GM12878 (cell line): ENCODE results near the gene OR4D1. TPM values are rescaled to one million over a fixed set of nuclear protein-coding genes. Genes with fewer than 3 reads are reported as not detected.

Experiments
- ATAC-seq: fragments of 200-7000 bp; cut with Tn5 transposase; 3 replicates; pipeline ENCODE4 v1.9.1; 2020; ENCODE audit warnings: mild to moderate bottlenecking, moderate library complexity
- BruUV-seq: library from RNA; stranded (reverse); fragments of 400-500 nt; replicated peaks from 2 replicates; lab custom pipeline; 2021; lab: Mats Ljungman, UMichigan
- CTCF ChIA-PET: fragments of 300-600 bp; sonication (Branson Sonifier 250); formaldehyde crosslinking; extraction: SDS; loops from one replicate; lab custom pipeline; 2021; ENCODE audit warnings: inconsistent platforms; lab: Yijun Ruan, JAX
- POLR2A ChIA-PET: fragments of 350-600 bp; formaldehyde crosslinking; extraction: SDS; loops from one replicate; lab custom pipeline; 2021; ENCODE audit warnings: inconsistent platforms; lab: Charles Lee
- RAD21 ChIA-PET: fragments of 300-600 bp; sonication (Branson Sonifier 250); formaldehyde crosslinking; loops from one replicate; lab custom pipeline; 2023; ENCODE audit warnings: antibody characterized with exemption; ENCODE audit not compliant: unreplicated experiment; lab: Charles Lee
- SMC1A ChIA-PET: fragments of 300-600 bp; sonication (Branson Sonifier 250); formaldehyde crosslinking; loops from one replicate; lab custom pipeline; 2023; ENCODE audit not compliant: unreplicated experiment, uncharacterized antibody; lab: Charles Lee
- DNase-seq: peaks from one replicate; pipeline ENCODE4 v3.0.0-alpha.2; 2011; ENCODE audit warnings: low read depth, low spot score
- FAIRE-seq: peaks from 3 replicates; lab custom pipeline; 2011; peaks lifted over from hg19 to GRCh38; lab: Jason Lieb, UNC
- H2AFZ ChIP-seq: 2 replicates; pipeline ENCODE4 v1.6.0; 2011; ENCODE audit warnings: low read depth, low read length, control low read depth; ENCODE audit not compliant: control insufficient read depth
- H3K27ac ChIP-seq: 2 replicates; pipeline ENCODE4 v1.5.1; 2011; ENCODE audit warnings: control low read depth; ENCODE audit not compliant: control insufficient read depth, insufficient read depth
- H3K27me3 ChIP-seq, 2 experiments: replicated peaks in 1 of 2; 2 replicates each; pipeline versions ENCODE4 v1.6.0 to v1.6.1; 2011; ENCODE audit warnings: low read length in 1 of 2; ENCODE audit not compliant: control insufficient read depth in 2 of 2, insufficient read depth in 2 of 2
- H3K36me3 ChIP-seq, 2 experiments: 2 replicates each; pipeline ENCODE4 v1.5.1; 2011; ENCODE audit warnings: low read length in 1 of 2; ENCODE audit not compliant: control insufficient read depth in 2 of 2, insufficient read depth in 2 of 2
- H3K4me1 ChIP-seq: 2 replicates; pipeline ENCODE4 v1.6.1; 2011; ENCODE audit warnings: mild to moderate bottlenecking, low read length, moderate library complexity, mixed read lengths; ENCODE audit not compliant: control insufficient read depth, insufficient read depth
- H3K4me2 ChIP-seq: 2 replicates; pipeline ENCODE4 v1.6.0; 2011; ENCODE audit warnings: control low read depth; ENCODE audit not compliant: control insufficient read depth, insufficient read depth
- H3K4me3 ChIP-seq: fragments of 200-600 bp; sonication (generic); 2 replicates; pipeline ENCODE4 v1.5.1; 2016
- H3K79me2 ChIP-seq: 2 replicates; pipeline ENCODE4 v1.6.0; 2011; ENCODE audit warnings: low read length; ENCODE audit not compliant: control insufficient read depth, insufficient read depth
- H3K9ac ChIP-seq: 2 replicates; pipeline ENCODE4 v1.8.0; 2011; ENCODE audit warnings: low read length, control low read depth, mixed read lengths; ENCODE audit not compliant: control insufficient read depth, insufficient read depth
- H3K9me3 ChIP-seq: replicated peaks from 3 replicates; pipeline ENCODE4 v1.5.1; 2011; ENCODE audit warnings: mild to moderate bottlenecking, low read length; ENCODE audit not compliant: control insufficient read depth, insufficient read depth
- H4K20me1 ChIP-seq: 2 replicates; pipeline ENCODE4 v1.6.0; 2011; ENCODE audit not compliant: control insufficient read depth, insufficient read depth
- CBX5 ChIP-seq: sonication (generic); IDR thresholded peaks from 2 replicates; pipeline ENCODE4 v1.6.1; 2016; ENCODE audit warnings: low read depth, moderate library complexity, mild to moderate bottlenecking, inconsistent platforms
- E2F4 ChIP-seq: IDR thresholded peaks from 2 replicates; pipeline ENCODE4 v1.6.1; 2012; ENCODE audit warnings: low read depth, low read length, improper control_type of control experiment
- ETV6 ChIP-seq, 2 experiments: fragments of 450-650 bp in 1 of 2; IDR thresholded peaks in 1 of 2; conservative IDR thresholded peaks in 1 of 2; 2 replicates each; pipeline ENCODE4 v1.6.1; 2014; ENCODE audit warnings: antibody characterized with exemption in 1 of 2, borderline replicate concordance in 1 of 2, low read depth in 1 of 2, mild to moderate bottlenecking in 1 of 2, moderate library complexity in 1 of 2
- GATAD2B ChIP-seq: fragments of 450-650 bp; conservative IDR thresholded peaks from 2 replicates; pipeline ENCODE4 v1.6.1; 2017; ENCODE audit warnings: low read depth, mild to moderate bottlenecking, moderate library complexity
- MYC ChIP-seq: IDR thresholded peaks from 2 replicates; pipeline ENCODE4 v1.6.1; 2011; ENCODE audit warnings: mild to moderate bottlenecking, low read length, moderate library complexity, inconsistent platforms; ENCODE audit not compliant: insufficient read depth, insufficient replicate concordance, insufficient read length, severe bottlenecking
- PML ChIP-seq: IDR thresholded peaks from 2 replicates; pipeline ENCODE4 v1.6.1; 2012; ENCODE audit warnings: low read length, inconsistent platforms
- RB1 ChIP-seq: fragments of 450-650 bp; formaldehyde crosslinking; IDR thresholded peaks from 2 replicates; pipeline ENCODE4 v1.6.1; 2017; ENCODE audit warnings: mild to moderate bottlenecking, borderline replicate concordance
- SIN3A ChIP-seq: IDR thresholded peaks from 2 replicates; pipeline ENCODE4 v1.6.1; 2012; ENCODE audit warnings: low read depth, low read length, improper control_type of control experiment
- SMAD1 ChIP-seq: fragments of 450-650 bp; IDR thresholded peaks from 2 replicates; pipeline ENCODE4 v1.6.1; 2018; ENCODE audit warnings: mild to moderate bottlenecking, low read depth; ENCODE audit not compliant: partially characterized antibody
- STAT3 ChIP-seq: IDR thresholded peaks from 2 replicates; pipeline ENCODE4 v1.6.1; 2011; ENCODE audit warnings: low read depth, low read length, improper control_type of control experiment
- WGBS: methylation state at CpG from one replicate; pipeline ENCODE4 v1.1.6; 2016; ENCODE audit warnings: low lambda C conversion rate; ENCODE audit not compliant: insufficient replicate concordance, insufficient coverage; ENCODE audit errors: missing lambda C conversion rate; 5-methylcytosine and 5-hydroxymethylcytosine counted together
- in situ Hi-C: fragments of 300-500 bp; cut with MboI; formaldehyde crosslinking; loops from 9 replicates; pipeline ENCODE4 v1.14.3; 2018; ENCODE audit warnings: mixed read lengths
- intact Hi-C: fragments of 100-400 bp; cut with micrococcal nuclease; formaldehyde crosslinking; loops from one replicate; pipeline ENCODE4 v1.14.2; 2022; ENCODE audit not compliant: unreplicated experiment
- polyA plus RNA-seq, 11 experiments: library from polyadenylated mRNA; depleted of rRNA in 4 of 11; unstranded in 6 of 11; stranded (reverse) in 5 of 11; fragments of >200 nt; fragmentation: Nextera tagmentation in 4 of 11; fragmentation: Illumina TruSeq in 1 of 11; extraction: Ambion mirVana in 4 of 11; extraction: Trizol in 1 of 11; gene quantifications; 1 replicate in 1 of 11; 2 replicates in 10 of 11; pipeline versions ENCODE4 v1.2.1 to v1.2.3, GENCODE V29; 2011 to 2016; ENCODE audit warnings: inconsistent platforms in 2 of 11, missing spikeins in 2 of 11, low read depth in 1 of 11
- total RNA-seq, 4 experiments: library from RNA; depleted of rRNA in 3 of 4; stranded (reverse); fragments of >200 nt in 3 of 4; fragmentation: Illumina TruSeq in 1 of 4; extraction: Trizol in 1 of 4; gene quantifications; 2 replicates each; pipeline versions ENCODE4 v1.2.1 to v1.2.3, GENCODE V29; 2013 to 2021
- TF ChIP-seq, protein P1 (sequence below): fragments of 450-650 bp; IDR thresholded peaks from 2 replicates; pipeline ENCODE4 v1.6.1; 2016; ENCODE audit warnings: mild to moderate bottlenecking, moderate library complexity, borderline replicate concordance
- TF ChIP-seq, protein P2 (sequence below): IDR thresholded peaks from 2 replicates; pipeline ENCODE4 v1.6.1; 2011; ENCODE audit warnings: borderline replicate concordance, low read depth, mild to moderate bottlenecking, moderate library complexity, mixed read lengths, low read length; ENCODE audit not compliant: insufficient read depth; ENCODE audit errors: extremely low read length
- TF ChIP-seq, protein P3 (sequence below): fragments of 150-350 bp; IDR thresholded peaks from 2 replicates; pipeline ENCODE4 v1.6.1; 2016; ENCODE audit warnings: low read depth, low read length
- TF ChIP-seq, protein P4 (sequence below): IDR thresholded peaks from 2 replicates; pipeline ENCODE4 v1.6.1; 2012; ENCODE audit warnings: low read depth, low read length, improper control_type of control experiment

OR4D1 gene
- total and polyA plus RNA-seq, 10 of the 15 experiments (the other 5 are each of a cell fraction or from before 2014, with no cell fraction given): not detected

DNA sequence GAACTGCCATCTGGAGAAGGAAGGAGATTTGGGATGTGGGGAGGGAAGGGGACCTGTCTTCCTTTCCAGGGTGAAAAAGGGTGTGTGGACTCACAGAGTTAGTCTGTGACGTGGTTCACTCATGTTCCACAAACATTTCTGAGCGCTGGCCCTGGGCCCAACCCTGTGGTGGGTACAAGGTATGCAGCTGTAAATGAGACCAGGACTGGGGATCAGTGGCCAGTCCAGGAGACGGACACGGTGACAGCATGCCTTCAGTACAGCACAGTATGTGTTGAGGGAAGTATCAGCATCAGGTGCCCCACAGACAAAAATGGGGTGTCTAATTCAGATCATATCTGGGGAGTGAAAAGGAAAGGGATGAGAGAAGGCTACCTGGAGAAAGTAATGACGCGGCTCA is 38.9 kb downstream of the OR4D1 start:
- H3K27ac ChIP-seq: no peak overlapping the region
- no peaks in the 10 kb centered on the region for H3K79me2 ChIP-seq
- H3K36me3 ChIP-seq: no peaks in the 10 kb centered on the region
- no peak overlapping the region for H3K4me3 ChIP-seq
- in situ Hi-C loops: no loop called here
- ChIA-PET POLR2A (no interaction called here), CTCF (no interaction called here), SMC1A (no interaction called here), RAD21 (no interaction called here)
- H4K20me1 ChIP-seq: no peaks in the 10 kb centered on the region
- BruUV-seq: no TSS peak
- WGBS: 48% methylated on average over 6 of the region's 6 CpGs
- FAIRE-seq (no peak), DNase-seq (no peak), ATAC-seq (no peak)
- no peak overlapping the region for H3K9ac ChIP-seq
- H3K4me2 ChIP-seq: no peak overlapping the region
- no peak overlapping the region for H2AFZ ChIP-seq
- intact Hi-C loops: no loop called here
- H3K27me3 ChIP-seq: peaks cover 2 to 3% of the 10 kb centered on the region in 2 experiments; a peak in 2 of 4 replicates
- no peaks in the 10 kb centered on the region for H3K9me3 ChIP-seq
- no peaks in the 10 kb centered on the region; the same call in 1 of the 2 replicates for H3K4me1 ChIP-seq
- TF ChIP-seq, protein P1, sequence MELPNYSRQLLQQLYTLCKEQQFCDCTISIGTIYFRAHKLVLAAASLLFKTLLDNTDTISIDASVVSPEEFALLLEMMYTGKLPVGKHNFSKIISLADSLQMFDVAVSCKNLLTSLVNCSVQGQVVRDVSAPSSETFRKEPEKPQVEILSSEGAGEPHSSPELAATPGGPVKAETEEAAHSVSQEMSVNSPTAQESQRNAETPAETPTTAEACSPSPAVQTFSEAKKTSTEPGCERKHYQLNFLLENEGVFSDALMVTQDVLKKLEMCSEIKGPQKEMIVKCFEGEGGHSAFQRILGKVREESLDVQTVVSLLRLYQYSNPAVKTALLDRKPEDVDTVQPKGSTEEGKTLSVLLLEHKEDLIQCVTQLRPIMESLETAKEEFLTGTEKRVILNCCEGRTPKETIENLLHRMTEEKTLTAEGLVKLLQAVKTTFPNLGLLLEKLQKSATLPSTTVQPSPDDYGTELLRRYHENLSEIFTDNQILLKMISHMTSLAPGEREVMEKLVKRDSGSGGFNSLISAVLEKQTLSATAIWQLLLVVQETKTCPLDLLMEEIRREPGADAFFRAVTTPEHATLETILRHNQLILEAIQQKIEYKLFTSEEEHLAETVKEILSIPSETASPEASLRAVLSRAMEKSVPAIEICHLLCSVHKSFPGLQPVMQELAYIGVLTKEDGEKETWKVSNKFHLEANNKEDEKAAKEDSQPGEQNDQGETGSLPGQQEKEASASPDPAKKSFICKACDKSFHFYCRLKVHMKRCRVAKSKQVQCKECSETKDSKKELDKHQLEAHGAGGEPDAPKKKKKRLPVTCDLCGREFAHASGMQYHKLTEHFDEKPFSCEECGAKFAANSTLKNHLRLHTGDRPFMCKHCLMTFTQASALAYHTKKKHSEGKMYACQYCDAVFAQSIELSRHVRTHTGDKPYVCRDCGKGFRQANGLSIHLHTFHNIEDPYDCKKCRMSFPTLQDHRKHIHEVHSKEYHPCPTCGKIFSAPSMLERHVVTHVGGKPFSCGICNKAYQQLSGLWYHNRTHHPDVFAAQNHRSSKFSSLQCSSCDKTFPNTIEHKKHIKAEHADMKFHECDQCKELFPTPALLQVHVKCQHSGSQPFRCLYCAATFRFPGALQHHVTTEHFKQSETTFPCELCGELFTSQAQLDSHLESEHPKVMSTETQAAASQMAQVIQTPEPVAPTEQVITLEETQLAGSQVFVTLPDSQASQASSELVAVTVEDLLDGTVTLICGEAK: no peak
- no peak for TF ChIP-seq GATAD2B
- no peak for TF ChIP-seq MYC
- no peak for TF ChIP-seq RB1
- TF ChIP-seq ETV6 (conservative IDR thresholded peaks at IDR 0.05 in 1 of 2, IDR thresholded peaks at IDR 0.05 in 1 of 2; ENCODE audit: borderline replicate concordance in 1 of 2, low read depth in 1 of 2): no peak
- TF ChIP-seq, protein P2, sequence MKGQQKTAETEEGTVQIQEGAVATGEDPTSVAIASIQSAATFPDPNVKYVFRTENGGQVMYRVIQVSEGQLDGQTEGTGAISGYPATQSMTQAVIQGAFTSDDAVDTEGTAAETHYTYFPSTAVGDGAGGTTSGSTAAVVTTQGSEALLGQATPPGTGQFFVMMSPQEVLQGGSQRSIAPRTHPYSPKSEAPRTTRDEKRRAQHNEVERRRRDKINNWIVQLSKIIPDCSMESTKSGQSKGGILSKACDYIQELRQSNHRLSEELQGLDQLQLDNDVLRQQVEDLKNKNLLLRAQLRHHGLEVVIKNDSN: no peak
- no peak for TF ChIP-seq SMAD1
- TF ChIP-seq, protein P3, sequence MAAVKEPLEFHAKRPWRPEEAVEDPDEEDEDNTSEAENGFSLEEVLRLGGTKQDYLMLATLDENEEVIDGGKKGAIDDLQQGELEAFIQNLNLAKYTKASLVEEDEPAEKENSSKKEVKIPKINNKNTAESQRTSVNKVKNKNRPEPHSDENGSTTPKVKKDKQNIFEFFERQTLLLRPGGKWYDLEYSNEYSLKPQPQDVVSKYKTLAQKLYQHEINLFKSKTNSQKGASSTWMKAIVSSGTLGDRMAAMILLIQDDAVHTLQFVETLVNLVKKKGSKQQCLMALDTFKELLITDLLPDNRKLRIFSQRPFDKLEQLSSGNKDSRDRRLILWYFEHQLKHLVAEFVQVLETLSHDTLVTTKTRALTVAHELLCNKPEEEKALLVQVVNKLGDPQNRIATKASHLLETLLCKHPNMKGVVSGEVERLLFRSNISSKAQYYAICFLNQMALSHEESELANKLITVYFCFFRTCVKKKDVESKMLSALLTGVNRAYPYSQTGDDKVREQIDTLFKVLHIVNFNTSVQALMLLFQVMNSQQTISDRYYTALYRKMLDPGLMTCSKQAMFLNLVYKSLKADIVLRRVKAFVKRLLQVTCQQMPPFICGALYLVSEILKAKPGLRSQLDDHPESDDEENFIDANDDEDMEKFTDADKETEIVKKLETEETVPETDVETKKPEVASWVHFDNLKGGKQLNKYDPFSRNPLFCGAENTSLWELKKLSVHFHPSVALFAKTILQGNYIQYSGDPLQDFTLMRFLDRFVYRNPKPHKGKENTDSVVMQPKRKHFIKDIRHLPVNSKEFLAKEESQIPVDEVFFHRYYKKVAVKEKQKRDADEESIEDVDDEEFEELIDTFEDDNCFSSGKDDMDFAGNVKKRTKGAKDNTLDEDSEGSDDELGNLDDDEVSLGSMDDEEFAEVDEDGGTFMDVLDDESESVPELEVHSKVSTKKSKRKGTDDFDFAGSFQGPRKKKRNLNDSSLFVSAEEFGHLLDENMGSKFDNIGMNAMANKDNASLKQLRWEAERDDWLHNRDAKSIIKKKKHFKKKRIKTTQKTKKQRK: no peak
- no peak for TF ChIP-seq STAT3
- TF ChIP-seq, protein P4, sequence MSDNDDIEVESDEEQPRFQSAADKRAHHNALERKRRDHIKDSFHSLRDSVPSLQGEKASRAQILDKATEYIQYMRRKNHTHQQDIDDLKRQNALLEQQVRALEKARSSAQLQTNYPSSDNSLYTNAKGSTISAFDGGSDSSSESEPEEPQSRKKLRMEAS: no peak
- TF ChIP-seq CBX5: no peak
- no peak for TF ChIP-seq SIN3A
- TF ChIP-seq E2F4: no peak
- no peak for TF ChIP-seq PML
